WTC11 (cell line): ENCODE results near the gene NKAIN4. TPM values are rescaled to one million over a fixed set of nuclear protein-coding genes. Genes with fewer than 3 reads are reported as not detected.

ENCODE experiments used
- ATAC-seq: fragments of 200-7000 bp; cut with Tn5 transposase; 2 replicates; pipeline ENCODE4 v1.10.0; 2021; ENCODE audit warnings: mild to moderate bottlenecking, moderate library complexity
- CTCF ChIA-PET: fragments of 300-600 bp; sonication (Branson Sonifier 250); formaldehyde crosslinking; loops from one replicate; lab custom pipeline; 2021; ENCODE audit warnings: antibody characterized with exemption; lab: Charles Lee
- POLR2A ChIA-PET: fragments of 350-600 bp; sonication (Branson Sonifier 250); formaldehyde crosslinking; loops from one replicate; lab custom pipeline; 2021; ENCODE audit warnings: antibody characterized with exemption; lab: Charles Lee
- DNase-seq: peaks from one replicate; pipeline ENCODE4 v3.0.0; 2021; ENCODE audit warnings: low spot score
- H3K27ac Mint-ChIP-seq: 2 replicates; pipeline ENCODE4 v1.8.0; 2021; ENCODE audit warnings: mixed read lengths
- H3K27me3 Mint-ChIP-seq: 2 replicates; pipeline ENCODE4 v1.8.0; 2021; ENCODE audit warnings: low read depth, mild to moderate bottlenecking, moderate library complexity, mixed read lengths
- H3K36me3 Mint-ChIP-seq: 2 replicates; pipeline ENCODE4 v1.8.0; 2021; ENCODE audit warnings: mixed read lengths
- H3K4me1 Mint-ChIP-seq: 2 replicates; pipeline ENCODE4 v1.8.0; 2022; ENCODE audit warnings: mixed read lengths
- H3K4me3 Mint-ChIP-seq: 2 replicates; pipeline ENCODE4 v1.8.0; 2021; ENCODE audit warnings: mild to moderate bottlenecking, moderate library complexity, mixed read lengths
- H3K9me3 Mint-ChIP-seq: 2 replicates; pipeline ENCODE4 v1.8.0; 2021; ENCODE audit warnings: mixed read lengths
- ERG ChIP-seq: fragments of 250-450 bp; sonication (Bioruptor Pico); IDR thresholded peaks from 2 replicates; pipeline ENCODE4 v1.8.0; 2021; ENCODE audit warnings: mild to moderate bottlenecking
- ETV6 ChIP-seq: sonication (generic); formaldehyde crosslinking; IDR thresholded peaks from 2 replicates; pipeline ENCODE4 v1.8.1; 2022; ENCODE audit warnings: mild to moderate bottlenecking, missing genetic modification reagents
- FOXK1 ChIP-seq: sonication (generic); formaldehyde crosslinking; IDR thresholded peaks from 2 replicates; pipeline ENCODE4 v1.8.0; 2022; ENCODE audit warnings: mild to moderate bottlenecking, moderate library complexity, missing genetic modification reagents
- HMGA2 ChIP-seq: fragments of 250-450 bp; sonication (Bioruptor Pico); IDR thresholded peaks from 2 replicates; pipeline ENCODE4 v1.4.0; 2021; ENCODE audit warnings: mild to moderate bottlenecking, moderate library complexity
- HMGXB4 ChIP-seq: sonication (generic); formaldehyde crosslinking; IDR thresholded peaks from 2 replicates; pipeline ENCODE4 v1.8.1; 2023; ENCODE audit warnings: mild to moderate bottlenecking, moderate library complexity, missing genetic modification reagents
- MAX ChIP-seq: sonication (generic); formaldehyde crosslinking; IDR thresholded peaks from 2 replicates; pipeline ENCODE4 v1.8.0; 2022; ENCODE audit warnings: mild to moderate bottlenecking, missing genetic modification reagents
- MLX ChIP-seq: sonication (generic); formaldehyde crosslinking; IDR thresholded peaks from 2 replicates; pipeline ENCODE4 v1.8.1; 2023; ENCODE audit warnings: mild to moderate bottlenecking, missing genetic modification reagents, moderate library complexity
- NR1H2 ChIP-seq: sonication (generic); formaldehyde crosslinking; IDR thresholded peaks from 2 replicates; pipeline ENCODE4 v1.9.0; 2021; ENCODE audit warnings: mild to moderate bottlenecking, moderate library complexity, missing genetic modification reagents
- NR2C2 ChIP-seq: sonication (generic); formaldehyde crosslinking; IDR thresholded peaks from 2 replicates; pipeline ENCODE4 v1.8.0; 2022; ENCODE audit warnings: mild to moderate bottlenecking, missing genetic modification reagents
- PRDM15 ChIP-seq: sonication (generic); formaldehyde crosslinking; IDR thresholded peaks from 2 replicates; pipeline ENCODE4 v1.8.0; 2022; ENCODE audit warnings: missing genetic modification reagents
- RELA ChIP-seq: sonication (generic); formaldehyde crosslinking; IDR thresholded peaks from 2 replicates; pipeline ENCODE4 v1.8.1; 2022; ENCODE audit warnings: missing genetic modification reagents, mild to moderate bottlenecking, borderline replicate concordance
- ZNF219 ChIP-seq: sonication (generic); formaldehyde crosslinking; IDR thresholded peaks from 2 replicates; pipeline ENCODE4 v1.8.0; 2023; ENCODE audit warnings: missing genetic modification reagents, mild to moderate bottlenecking, borderline replicate concordance
- total RNA-seq: library from RNA; stranded (reverse); gene quantifications from 3 replicates; pipeline ENCODE4 v1.2.3, GENCODE V29; 2021
- TF ChIP-seq, protein P1 (sequence below): fragments of 200-600 bp; IDR thresholded peaks from 2 replicates; pipeline ENCODE4 v1.8.0; 2022; ENCODE audit warnings: antibody characterized with exemption
- TF ChIP-seq, protein P2 (sequence below): fragments of 250-450 bp; sonication (Bioruptor Pico); IDR thresholded peaks from 2 replicates; pipeline ENCODE4 v2.1.2; 2022; ENCODE audit warnings: mild to moderate bottlenecking, moderate library complexity
- TF ChIP-seq, protein P3 (sequence below): sonication (generic); formaldehyde crosslinking; IDR thresholded peaks from 2 replicates; pipeline ENCODE4 v1.8.0; 2023; ENCODE audit warnings: mild to moderate bottlenecking, missing genetic modification reagents

Gene NKAIN4
- total RNA-seq, 1 experiment from 2014 or later, result 7.2 TPM

DNA sequence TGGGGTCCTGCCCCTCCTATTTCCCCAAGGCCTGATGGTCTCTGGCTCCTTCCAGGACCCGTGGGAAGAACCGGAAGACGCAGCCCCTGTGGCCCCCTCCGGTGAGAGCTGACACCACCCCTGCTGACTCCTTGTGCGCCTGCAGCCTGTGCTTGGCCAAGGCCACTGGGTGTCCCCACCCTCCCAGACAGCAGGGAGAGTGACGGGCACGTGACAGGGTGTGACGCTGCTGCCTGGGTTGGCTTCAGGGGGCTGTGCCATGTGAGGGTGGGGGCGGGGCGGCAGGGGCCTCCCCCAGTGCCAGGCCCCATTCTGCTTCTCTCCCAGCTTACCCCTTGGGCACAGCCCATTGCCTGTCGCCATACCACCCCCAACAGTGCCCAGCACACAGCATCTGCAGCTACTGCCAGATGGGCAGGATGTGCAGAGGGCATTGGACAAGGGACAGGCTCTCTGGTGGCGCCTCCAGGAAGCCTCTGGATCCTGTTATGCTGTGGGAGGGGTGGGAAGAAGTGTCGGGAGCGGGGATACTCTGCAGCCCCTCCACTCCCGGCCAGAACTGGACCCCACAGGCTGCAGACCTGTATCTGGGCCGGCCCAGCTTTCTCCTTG lies 15.6 kb downstream of the NKAIN4 start:
- ATAC-seq (no peak), DNase-seq (no peak)
- Mint-ChIP-seq H3K9me3 (no peaks in the 10 kb centered on the region), H3K4me3 (no peak overlapping the region), H3K27ac (no peak overlapping the region), H3K27me3 (no peaks in the 10 kb centered on the region), H3K36me3 (no peaks in the 10 kb centered on the region), H3K4me1 (peaks cover 8% of the 10 kb centered on the region; the same call in 1 of the 2 replicates)
- ChIA-PET CTCF (interaction anchor here (1.2 to 8.1 kb wide), 2 partner anchors 8 to 14 kb away, joined by 5 to 151 read pairs; no protein-coding TSS in a partner anchor), POLR2A (no interaction called here)
- TF ChIP-seq ERG, result no peak
- TF ChIP-seq NR1H2 (CRISPR knock-in tag), result no peak
- TF ChIP-seq HMGA2 (CRISPR knock-in tag), result no peak
- TF ChIP-seq RELA (CRISPR knock-in tag), result no peak

- Mint-ChIP-seq H3K36me3 (no peaks in the 10 kb centered on the region), H3K4me1 (peaks cover 8% of the 10 kb centered on the region; the same call in 1 of the 2 replicates), H3K4me3 (no peak overlapping the region), H3K27ac (no peak overlapping the region), H3K27me3 (no peaks in the 10 kb centered on the region), H3K9me3 (no peaks in the 10 kb centered on the region)
- POLR2A ChIA-PET, result no interaction called here
- CTCF ChIA-PET, result interaction anchor here (0.7 to 8.1 kb wide), 2 partner anchors 13 to 43 kb away, joined by 3 to 151 read pairs; no protein-coding TSS in a partner anchor
- DNase-seq, result no peak
- no peak for ATAC-seq
- TF ChIP-seq HMGXB4 (CRISPR knock-in tag), result no peak
- TF ChIP-seq ZNF219 (CRISPR knock-in tag), result no peak
- TF ChIP-seq, protein P1, sequence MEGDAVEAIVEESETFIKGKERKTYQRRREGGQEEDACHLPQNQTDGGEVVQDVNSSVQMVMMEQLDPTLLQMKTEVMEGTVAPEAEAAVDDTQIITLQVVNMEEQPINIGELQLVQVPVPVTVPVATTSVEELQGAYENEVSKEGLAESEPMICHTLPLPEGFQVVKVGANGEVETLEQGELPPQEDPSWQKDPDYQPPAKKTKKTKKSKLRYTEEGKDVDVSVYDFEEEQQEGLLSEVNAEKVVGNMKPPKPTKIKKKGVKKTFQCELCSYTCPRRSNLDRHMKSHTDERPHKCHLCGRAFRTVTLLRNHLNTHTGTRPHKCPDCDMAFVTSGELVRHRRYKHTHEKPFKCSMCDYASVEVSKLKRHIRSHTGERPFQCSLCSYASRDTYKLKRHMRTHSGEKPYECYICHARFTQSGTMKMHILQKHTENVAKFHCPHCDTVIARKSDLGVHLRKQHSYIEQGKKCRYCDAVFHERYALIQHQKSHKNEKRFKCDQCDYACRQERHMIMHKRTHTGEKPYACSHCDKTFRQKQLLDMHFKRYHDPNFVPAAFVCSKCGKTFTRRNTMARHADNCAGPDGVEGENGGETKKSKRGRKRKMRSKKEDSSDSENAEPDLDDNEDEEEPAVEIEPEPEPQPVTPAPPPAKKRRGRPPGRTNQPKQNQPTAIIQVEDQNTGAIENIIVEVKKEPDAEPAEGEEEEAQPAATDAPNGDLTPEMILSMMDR, result no peak
- TF ChIP-seq NR2C2, result no peak
- TF ChIP-seq, protein P2, sequence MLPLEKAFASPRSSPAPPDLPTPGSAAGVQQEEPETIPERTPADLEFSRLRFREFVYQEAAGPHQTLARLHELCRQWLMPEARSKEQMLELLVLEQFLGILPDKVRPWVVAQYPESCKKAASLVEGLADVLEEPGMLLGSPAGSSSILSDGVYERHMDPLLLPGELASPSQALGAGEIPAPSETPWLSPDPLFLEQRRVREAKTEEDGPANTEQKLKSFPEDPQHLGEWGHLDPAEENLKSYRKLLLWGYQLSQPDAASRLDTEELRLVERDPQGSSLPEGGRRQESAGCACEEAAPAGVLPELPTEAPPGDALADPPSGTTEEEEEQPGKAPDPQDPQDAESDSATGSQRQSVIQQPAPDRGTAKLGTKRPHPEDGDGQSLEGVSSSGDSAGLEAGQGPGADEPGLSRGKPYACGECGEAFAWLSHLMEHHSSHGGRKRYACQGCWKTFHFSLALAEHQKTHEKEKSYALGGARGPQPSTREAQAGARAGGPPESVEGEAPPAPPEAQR (CRISPR knock-in tag), result no peak
- no peak for TF ChIP-seq MLX (CRISPR knock-in tag)
- TF ChIP-seq FOXK1 (CRISPR knock-in tag), result no peak
- no peak for TF ChIP-seq MAX (CRISPR knock-in tag)
- TF ChIP-seq ETV6 (CRISPR knock-in tag), result no peak
- TF ChIP-seq, protein P3, sequence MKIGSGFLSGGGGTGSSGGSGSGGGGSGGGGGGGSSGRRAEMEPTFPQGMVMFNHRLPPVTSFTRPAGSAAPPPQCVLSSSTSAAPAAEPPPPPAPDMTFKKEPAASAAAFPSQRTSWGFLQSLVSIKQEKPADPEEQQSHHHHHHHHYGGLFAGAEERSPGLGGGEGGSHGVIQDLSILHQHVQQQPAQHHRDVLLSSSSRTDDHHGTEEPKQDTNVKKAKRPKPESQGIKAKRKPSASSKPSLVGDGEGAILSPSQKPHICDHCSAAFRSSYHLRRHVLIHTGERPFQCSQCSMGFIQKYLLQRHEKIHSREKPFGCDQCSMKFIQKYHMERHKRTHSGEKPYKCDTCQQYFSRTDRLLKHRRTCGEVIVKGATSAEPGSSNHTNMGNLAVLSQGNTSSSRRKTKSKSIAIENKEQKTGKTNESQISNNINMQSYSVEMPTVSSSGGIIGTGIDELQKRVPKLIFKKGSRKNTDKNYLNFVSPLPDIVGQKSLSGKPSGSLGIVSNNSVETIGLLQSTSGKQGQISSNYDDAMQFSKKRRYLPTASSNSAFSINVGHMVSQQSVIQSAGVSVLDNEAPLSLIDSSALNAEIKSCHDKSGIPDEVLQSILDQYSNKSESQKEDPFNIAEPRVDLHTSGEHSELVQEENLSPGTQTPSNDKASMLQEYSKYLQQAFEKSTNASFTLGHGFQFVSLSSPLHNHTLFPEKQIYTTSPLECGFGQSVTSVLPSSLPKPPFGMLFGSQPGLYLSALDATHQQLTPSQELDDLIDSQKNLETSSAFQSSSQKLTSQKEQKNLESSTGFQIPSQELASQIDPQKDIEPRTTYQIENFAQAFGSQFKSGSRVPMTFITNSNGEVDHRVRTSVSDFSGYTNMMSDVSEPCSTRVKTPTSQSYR (CRISPR knock-in tag), result no peak
- TF ChIP-seq PRDM15 (CRISPR knock-in tag), result no peak
Observed at GRCh38 chr20:63238031-63238430, 16.2 kb downstream of the NKAIN4 start.
